Upper lobe of left lung (tissue), 6 donors: Measurements from ENCODE around the gene FBXW8. TPM values are rescaled to one million over a fixed set of nuclear protein-coding genes. Genes with fewer than 3 reads are reported as not detected.

ENCODE experiments used
- ATAC-seq, 2 donors: fragments of 200-7000 bp; cut with Tn5 transposase; one replicate each; pipeline ENCODE4 v1.9.1; 2022; ENCODE audit warnings: mild to moderate bottlenecking in 2 of 2, moderate library complexity in 2 of 2; ENCODE audit not compliant: low FRiP score in 2 of 2
- DNase-seq, 2 donors: peaks; one replicate each; pipeline ENCODE4 v3.0.0-alpha.2; 2019 to 2020
- H3K27ac ChIP-seq, 4 donors: fragments of 200-600 bp; sonication (generic); one replicate each; pipeline ENCODE4 v1.5.1; 2016 to 2019
- H3K27me3 ChIP-seq, 4 donors: fragments of 200-600 bp; sonication (generic); one replicate each; pipeline ENCODE4 v1.5.1; 2017 to 2019
- H3K36me3 ChIP-seq, 4 donors: fragments of 200-600 bp; sonication (generic); one replicate each; pipeline ENCODE4 v1.5.1; 2016 to 2019
- H3K4me1 ChIP-seq, 4 donors: fragments of 200-600 bp; sonication (generic); one replicate each; pipeline ENCODE4 v1.5.1; 2018 to 2019
- H3K4me3 ChIP-seq, 4 donors: fragments of 200-600 bp; sonication (generic); one replicate each; pipeline ENCODE4 v1.5.1; 2017 to 2019; ENCODE audit warnings: mild to moderate bottlenecking in 2 of 4, moderate library complexity in 1 of 4
- H3K9me3 ChIP-seq, 4 donors: fragments of 200-600 bp; sonication (generic); one replicate each; pipeline ENCODE4 v1.5.1; 2018 to 2019
- CTCF ChIP-seq, 6 experiments: fragments of 450-650 bp in 4 of 6; fragments of 200-600 bp in 2 of 6; sonication (generic) in 2 of 6; IDR thresholded peaks; one replicate each; pipeline ENCODE4 v1.5.1; 2016 to 2019; ENCODE audit warnings: antibody characterized with exemption in 6 of 6
- EP300 ChIP-seq, 4 donors: sonication (generic); formaldehyde crosslinking; IDR thresholded peaks; one replicate each; pipeline ENCODE4 v1.5.1; 2017; ENCODE audit warnings: antibody characterized with exemption in 4 of 4, control low read depth in 2 of 4
- POLR2A ChIP-seq, 4 donors: fragments of 450-650 bp; IDR thresholded peaks; one replicate each; pipeline ENCODE4 v1.5.1; 2016 to 2017; ENCODE audit warnings: antibody characterized with exemption in 4 of 4, mild to moderate bottlenecking in 2 of 4
- POLR2AphosphoS5 ChIP-seq, 2 donors: sonication (generic); formaldehyde crosslinking; IDR thresholded peaks; one replicate each; pipeline ENCODE4 v1.5.1; 2017; ENCODE audit warnings: antibody characterized with exemption in 2 of 2
- WGBS, 2 donors: methylation state at CpG; one replicate each; pipeline ENCODE4 v1.1.5; 2017 to 2018; 5-methylcytosine and 5-hydroxymethylcytosine counted together
- total RNA-seq, 6 donors: library from RNA; depleted of rRNA in 4 of 6; stranded (reverse); fragments of >200 nt in 4 of 6; gene quantifications; one replicate each; pipeline versions ENCODE4 v1.1.0 to v1.2.1, GENCODE V29; 2016 to 2021
- donor health status: DM: no; HTN: no; CAD: no; lungs with moderate emphysema.
- donor health status: DM: no; HTN: yes; CAD: no; lungs with severe emphysema.

FBXW8 gene
- total RNA-seq, 6 donors from 2014 or later, result 14.7 to 52.4 (median 18.6) TPM

GRCh38 chr12:117022465-117022864, 111.7 kb downstream of the FBXW8 start:
- Histone ChIP-seq H3K9me3 (no peaks in the 10 kb centered on the region), H3K27ac (no peak overlapping the region), H3K36me3 (peaks cover 13 to 59% (median 30%) of the 10 kb centered on the region in 4 donors), H3K4me3 (no peak overlapping the region), H3K27me3 (no peaks in the 10 kb centered on the region), H3K4me1 (peaks cover 2 to 9% (median 6%) of the 10 kb centered on the region in 4 donors)
- ATAC-seq (no peak), DNase-seq (no peak)
- WGBS, 2 donors, result 82 to 91% methylated on average over 6 of the region's 6 CpGs
- TF ChIP-seq EP300 (IDR thresholded peaks at IDR 0.05) (no peak), POLR2A (IDR thresholded peaks at IDR 0.05) (no peak), CTCF (IDR thresholded peaks at IDR 0.05) (no peak), POLR2AphosphoS5 (IDR thresholded peaks at IDR 0.05) (no peak)

GRCh38 chr12:117023998-117024960, 113.5 kb downstream of the FBXW8 start:
- TF ChIP-seq POLR2A (IDR thresholded peaks at IDR 0.05) (no peak), POLR2AphosphoS5 (IDR thresholded peaks at IDR 0.05) (no peak), CTCF (IDR thresholded peaks at IDR 0.05) (no peak), EP300 (IDR thresholded peaks at IDR 0.05) (no peak)
- Histone ChIP-seq H3K27me3 (no peaks in the 10 kb centered on the region), H3K27ac (no peak overlapping the region), H3K36me3 (peaks cover 18 to 68% (median 41%) of the 10 kb centered on the region in 4 donors), H3K4me1 (peaks cover 2 to 9% (median 6%) of the 10 kb centered on the region in 4 donors), H3K4me3 (no peak overlapping the region), H3K9me3 (no peaks in the 10 kb centered on the region)
- 88 to 92% methylated on average over 21 to 24 of the region's 24 CpGs for WGBS, 2 donors
- no peak for DNase-seq
- no peak for ATAC-seq

- WGBS, 2 donors, result 90 to 97% methylated on average over 4 to 10 of the region's 10 CpGs
- no peak overlapping the region for H3K4me3 ChIP-seq
- no peak overlapping the region for H3K27ac ChIP-seq
- peaks cover 2 to 9% (median 6%) of the 10 kb centered on the region in 4 donors for H3K4me1 ChIP-seq
- ATAC-seq, result no peak
- no peak for TF ChIP-seq POLR2A (IDR thresholded peaks at IDR 0.05)
- no peak for TF ChIP-seq EP300 (IDR thresholded peaks at IDR 0.05)
- no peak for TF ChIP-seq CTCF (IDR thresholded peaks at IDR 0.05)
- TF ChIP-seq POLR2AphosphoS5 (IDR thresholded peaks at IDR 0.05), result no peak
- DNase-seq, result no peak
- no peaks in the 10 kb centered on the region for H3K9me3 ChIP-seq
- no peaks in the 10 kb centered on the region for H3K27me3 ChIP-seq
- peaks cover 18 to 70% (median 45%) of the 10 kb centered on the region in 4 donors for H3K36me3 ChIP-seq
These were observed 114.3 kb downstream of the FBXW8 start for GRCh38 chr12:117024961-117025480.

GRCh38 chr12:117025481-117026151, 114.9 kb downstream of the FBXW8 start:
- peak; percentile 59 to 67 for DNase-seq
- TF ChIP-seq CTCF (IDR thresholded peaks at IDR 0.05) (peak; percentile 85 to 93 (median 92)), POLR2AphosphoS5 (IDR thresholded peaks at IDR 0.05) (no peak)
- WGBS, 2 donors, result 37 to 44% methylated on average over 13 to 14 of the region's 14 CpGs
- peak; percentile 70 to 80 for ATAC-seq
- H3K36me3 ChIP-seq, result peaks cover 18 to 72% (median 46%) of the 10 kb centered on the region in 4 donors
- H3K27ac ChIP-seq, result peak overlapping the region in 1 of 4 donors; percentile 1
- H3K4me3 ChIP-seq, result no peak overlapping the region
- no peaks in the 10 kb centered on the region for H3K27me3 ChIP-seq
- no peaks in the 10 kb centered on the region for H3K9me3 ChIP-seq
- H3K4me1 ChIP-seq, result peaks cover 2 to 9% (median 6%) of the 10 kb centered on the region in 4 donors
